Ascending aorta (tissue), 2 donors: Measurements from ENCODE around the gene TM7SF2. TPM values are rescaled to one million over a fixed set of nuclear protein-coding genes. Genes with fewer than 3 reads are reported as not detected.

Source experiments
- DNase-seq, 2 donors: peaks; one replicate each; pipeline ENCODE4 v3.0.0-alpha.2; 2019; ENCODE audit warnings: low spot score in 2 of 2
- H3K27ac ChIP-seq, 2 donors: fragments of 200-600 bp; sonication (generic); one replicate each; pipeline ENCODE4 v1.5.1; 2016 to 2017; ENCODE audit warnings: mild to moderate bottlenecking in 1 of 2
- H3K27me3 ChIP-seq: fragments of 200-600 bp; sonication (generic); one replicate; pipeline ENCODE4 v1.5.1; 2017
- H3K36me3 ChIP-seq, 2 donors: fragments of 200-600 bp; sonication (generic); one replicate each; pipeline ENCODE4 v1.5.1; 2016
- H3K4me1 ChIP-seq, 2 donors: fragments of 200-600 bp; sonication (generic); one replicate each; pipeline ENCODE4 v1.5.1; 2016 to 2017; ENCODE audit warnings: mild to moderate bottlenecking in 1 of 2
- H3K4me3 ChIP-seq, 2 donors: fragments of 200-600 bp; sonication (generic); one replicate each; pipeline ENCODE4 v1.5.1; 2016 to 2017; ENCODE audit warnings: mild to moderate bottlenecking in 1 of 2
- H3K9me3 ChIP-seq, 2 donors: fragments of 200-600 bp; sonication (generic); one replicate each; pipeline ENCODE4 v1.5.1; 2016
- intact Hi-C: fragments of 100-400 bp; cut with DNase I; formaldehyde crosslinking; loops from one replicate; pipeline ENCODE4 v1.15.1; 2023
- total RNA-seq: library from RNA; depleted of rRNA; stranded (reverse); fragments of >200 nt; gene quantifications from one replicate; pipeline ENCODE4 v1.1.0, GENCODE V29; 2016
- TF ChIP-seq, protein P1 (sequence below), 3 experiments: fragments of 200-600 bp in 2 of 3; fragments of 450-650 bp in 1 of 3; sonication (generic) in 2 of 3; IDR thresholded peaks; one replicate each; pipeline ENCODE4 v1.5.1; 2016 to 2019; ENCODE audit warnings: antibody characterized with exemption in 3 of 3, mild to moderate bottlenecking in 1 of 3, moderate library complexity in 1 of 3

Gene TM7SF2
- total RNA-seq, 1 donor from 2014 or later, result 10.6 TPM

DNA sequence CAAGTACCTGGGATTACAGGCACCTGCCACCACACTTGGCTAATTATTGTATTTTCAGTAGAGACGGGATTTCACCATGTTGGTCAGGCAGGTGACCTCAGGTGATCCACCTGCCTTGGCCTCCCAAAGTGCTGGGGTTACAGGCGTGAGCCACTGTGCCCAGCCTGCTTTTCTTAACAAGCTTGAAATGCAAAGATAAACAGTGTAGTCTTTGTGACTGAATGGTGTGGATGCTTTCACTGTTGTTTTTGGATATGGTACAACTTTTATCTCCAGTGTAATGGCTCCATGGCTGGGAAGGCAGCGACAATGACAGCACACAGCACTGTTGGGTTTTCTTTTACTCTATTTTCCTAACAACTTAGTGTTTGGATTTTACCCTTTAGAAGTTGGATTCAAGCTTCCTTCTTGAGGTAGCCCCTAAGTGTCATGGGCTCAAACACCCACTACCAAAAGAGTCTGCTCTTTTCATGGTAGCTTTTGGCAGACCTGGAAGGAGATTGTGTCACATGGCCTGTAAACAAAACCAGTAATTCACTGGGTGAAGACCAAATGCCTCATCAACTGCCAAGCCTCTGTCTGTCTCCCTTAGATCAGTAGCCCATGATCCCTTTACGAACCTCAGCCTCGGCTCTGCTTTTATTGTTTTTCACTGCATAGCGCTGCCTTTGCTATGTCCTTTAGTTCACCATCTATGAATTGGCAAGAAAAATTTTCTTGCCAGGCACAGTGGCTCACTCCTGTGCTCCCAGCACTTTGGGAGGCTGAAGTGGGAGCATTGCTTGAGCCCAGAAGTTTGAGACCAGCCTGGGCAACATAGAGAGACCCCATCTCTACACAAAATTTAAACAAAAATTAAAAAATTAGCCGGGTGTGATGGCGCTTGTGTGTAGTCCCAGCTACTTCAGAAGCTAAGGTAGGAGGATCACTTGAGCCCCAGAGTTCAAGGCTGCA lies 9.3 kb upstream of the TM7SF2 start:
- Histone ChIP-seq H3K9me3 (no peaks in the 10 kb centered on the region), H3K4me3 (no peak overlapping the region), H3K4me1 (peaks cover 0 to 13% of the 10 kb centered on the region in 2 donors), H3K36me3 (peaks cover 5 to 11% of the 10 kb centered on the region in 2 donors), H3K27ac (peak overlapping the region; percentile 32 to 45), H3K27me3 (no peaks in the 10 kb centered on the region)
- intact Hi-C loops, result no loop called here
- TF ChIP-seq, protein P1, sequence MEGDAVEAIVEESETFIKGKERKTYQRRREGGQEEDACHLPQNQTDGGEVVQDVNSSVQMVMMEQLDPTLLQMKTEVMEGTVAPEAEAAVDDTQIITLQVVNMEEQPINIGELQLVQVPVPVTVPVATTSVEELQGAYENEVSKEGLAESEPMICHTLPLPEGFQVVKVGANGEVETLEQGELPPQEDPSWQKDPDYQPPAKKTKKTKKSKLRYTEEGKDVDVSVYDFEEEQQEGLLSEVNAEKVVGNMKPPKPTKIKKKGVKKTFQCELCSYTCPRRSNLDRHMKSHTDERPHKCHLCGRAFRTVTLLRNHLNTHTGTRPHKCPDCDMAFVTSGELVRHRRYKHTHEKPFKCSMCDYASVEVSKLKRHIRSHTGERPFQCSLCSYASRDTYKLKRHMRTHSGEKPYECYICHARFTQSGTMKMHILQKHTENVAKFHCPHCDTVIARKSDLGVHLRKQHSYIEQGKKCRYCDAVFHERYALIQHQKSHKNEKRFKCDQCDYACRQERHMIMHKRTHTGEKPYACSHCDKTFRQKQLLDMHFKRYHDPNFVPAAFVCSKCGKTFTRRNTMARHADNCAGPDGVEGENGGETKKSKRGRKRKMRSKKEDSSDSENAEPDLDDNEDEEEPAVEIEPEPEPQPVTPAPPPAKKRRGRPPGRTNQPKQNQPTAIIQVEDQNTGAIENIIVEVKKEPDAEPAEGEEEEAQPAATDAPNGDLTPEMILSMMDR (IDR thresholded peaks at IDR 0.05), result no peak
- no peak for DNase-seq

GRCh38 chr11:65103476-65103875 lies 8.2 kb upstream of the TM7SF2 start:
- intact Hi-C loops, result no loop called here
- H3K27me3 ChIP-seq, result no peaks in the 10 kb centered on the region
- no peaks in the 10 kb centered on the region for H3K9me3 ChIP-seq
- TF ChIP-seq, protein P1 (IDR thresholded peaks at IDR 0.05), result no peak
- H3K4me3 ChIP-seq, result no peak overlapping the region
- no peak overlapping the region for H3K27ac ChIP-seq
- DNase-seq, result no peak
- H3K4me1 ChIP-seq, result peaks cover 0 to 9% of the 10 kb centered on the region in 2 donors
- peaks cover 16% of the 10 kb centered on the region in 2 donors for H3K36me3 ChIP-seq

DNA sequence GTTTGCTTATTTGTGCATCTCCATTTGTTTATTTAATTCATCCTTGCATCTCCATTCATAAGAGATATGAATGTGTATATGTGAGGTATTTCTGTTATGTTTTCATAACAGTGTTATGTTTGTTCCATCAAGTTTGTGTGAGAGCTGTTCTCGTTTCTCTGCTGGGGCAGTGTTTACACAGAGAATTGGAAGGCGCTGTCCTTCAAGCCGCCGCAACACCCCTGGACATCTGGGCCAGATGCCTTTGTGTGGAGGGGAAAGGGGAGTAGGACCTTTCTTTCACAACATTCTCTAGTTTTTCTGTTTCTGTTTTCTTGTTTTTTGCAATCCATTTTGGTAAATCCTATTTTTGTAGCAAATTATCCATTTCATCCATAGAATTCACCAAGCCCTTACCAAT lies 7.0 kb upstream of the TM7SF2 start:
- DNase-seq, result no peak
- Histone ChIP-seq H3K4me3 (no peak overlapping the region), H3K27ac (no peak overlapping the region), H3K4me1 (peaks cover 0 to 9% of the 10 kb centered on the region in 2 donors), H3K27me3 (no peaks in the 10 kb centered on the region), H3K36me3 (peaks cover 27% of the 10 kb centered on the region in 2 donors), H3K9me3 (no peaks in the 10 kb centered on the region)
- TF ChIP-seq, protein P1 (IDR thresholded peaks at IDR 0.05), result no peak
- intact Hi-C loops, result no loop called here

GRCh38 chr11:65107078-65107477 lies 4.6 kb upstream of the TM7SF2 start:
- TF ChIP-seq, protein P1 (IDR thresholded peaks at IDR 0.05), result no peak
- H3K36me3 ChIP-seq, result peaks cover 29% of the 10 kb centered on the region in 2 donors
- H3K4me3 ChIP-seq, result no peak overlapping the region
- no peak for DNase-seq
- H3K9me3 ChIP-seq, result no peaks in the 10 kb centered on the region
- no peaks in the 10 kb centered on the region for H3K27me3 ChIP-seq
- no peak overlapping the region for H3K27ac ChIP-seq
- H3K4me1 ChIP-seq, result peaks cover 8 to 19% of the 10 kb centered on the region in 2 donors
- intact Hi-C loops, result no loop called here

- peak in 1 of 2 donors; percentile 56 for DNase-seq
- H3K9me3 ChIP-seq, result no peaks in the 10 kb centered on the region
- H3K4me3 ChIP-seq, result no peak overlapping the region
- TF ChIP-seq, protein P1 (IDR thresholded peaks at IDR 0.05), result no peak
- peaks cover 11 to 19% of the 10 kb centered on the region in 2 donors for H3K4me1 ChIP-seq
- H3K36me3 ChIP-seq, result peaks cover 29% of the 10 kb centered on the region in 2 donors
- intact Hi-C loops, result no loop called here
- H3K27ac ChIP-seq, result no peak overlapping the region
- H3K27me3 ChIP-seq, result no peaks in the 10 kb centered on the region
These were observed 3.8 kb upstream of the TM7SF2 start for GRCh38 chr11:65107751-65108468.
